ENCODE data around the gene ILDR2.

ILDR2 gene

DNA sequence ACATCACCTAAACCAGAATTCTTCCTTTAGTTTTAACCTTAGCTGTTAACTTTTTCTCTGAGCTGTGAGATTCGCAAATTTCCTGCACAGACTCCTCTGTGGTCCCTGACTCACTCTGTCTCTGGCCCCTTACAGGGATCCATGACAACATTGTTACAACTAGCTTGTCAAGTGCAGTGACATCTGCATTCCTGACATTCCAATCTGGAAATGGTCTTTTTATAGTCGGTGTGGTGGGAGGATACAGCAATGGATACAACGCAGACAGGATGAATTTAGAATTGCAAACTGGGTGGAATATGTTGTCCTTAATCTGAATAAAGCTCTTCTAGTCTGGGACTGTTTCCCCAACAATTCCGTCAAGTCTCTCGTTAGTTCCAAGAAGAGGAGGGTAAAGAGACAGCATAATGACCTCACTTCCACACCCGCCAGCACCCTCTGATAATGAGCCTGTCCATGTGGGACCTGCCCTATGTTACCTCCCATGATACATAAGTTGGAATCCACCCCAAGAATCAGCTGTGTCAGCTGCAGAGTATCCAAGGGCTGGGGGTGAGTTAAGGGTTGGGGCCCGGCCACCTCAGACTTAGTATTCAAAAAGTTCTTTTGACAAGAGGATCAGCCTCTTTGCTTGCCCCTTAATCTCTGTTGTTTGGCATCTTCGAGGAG is 49.4 kb downstream of the ILDR2 start:
- peaks cover 21 to 24% of the 10 kb centered on the region in 2 donors for H3K4me1 Mint-ChIP-seq
- no peaks in the 10 kb centered on the region for H3K9me3 Mint-ChIP-seq
- H3K36me3 Mint-ChIP-seq = no peaks in the 10 kb centered on the region
- ATAC-seq (replicated peaks) (no peak), DNase-seq (no peak)
- no peak overlapping the region for H3K4me3 Mint-ChIP-seq
- no peak overlapping the region for H3K27ac Mint-ChIP-seq
- peaks cover 12 to 23% of the 10 kb centered on the region in 2 donors for H3K27me3 Mint-ChIP-seq

DNA sequence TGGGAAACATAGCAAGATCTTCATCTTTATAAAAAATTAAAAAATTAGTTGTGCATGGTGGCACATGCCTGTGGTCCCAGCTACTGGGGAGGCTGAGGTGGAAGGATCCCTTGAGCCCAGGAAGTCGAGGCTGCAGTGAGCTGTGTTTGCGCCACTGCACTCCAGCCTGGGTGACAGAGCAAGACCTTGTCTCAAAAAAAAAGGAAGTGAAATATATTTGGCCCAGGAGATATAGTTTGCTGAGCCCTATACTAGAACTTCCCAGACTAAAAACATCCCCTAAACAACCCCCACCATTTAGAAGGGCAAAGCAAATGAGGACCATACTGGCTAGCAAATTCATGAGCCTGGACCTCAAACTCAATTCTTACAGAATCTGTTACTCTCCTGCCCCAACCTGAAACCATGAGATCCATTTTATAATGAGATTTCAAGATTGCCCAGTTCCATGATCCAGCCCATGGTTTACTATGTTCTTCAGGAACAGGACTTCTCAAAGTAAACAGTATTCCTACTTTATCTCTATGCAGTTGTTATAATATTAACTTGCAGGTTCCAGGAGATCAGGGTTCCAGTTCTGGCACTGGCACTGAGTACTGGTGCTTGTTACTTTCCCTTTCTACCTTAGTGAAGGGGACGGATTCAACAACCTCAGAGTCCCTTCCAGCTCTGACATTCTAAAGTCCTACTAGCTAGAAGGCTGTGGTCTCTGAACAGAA is 50.4 kb downstream of the ILDR2 start:
- Mint-ChIP-seq H3K36me3 (no peaks in the 10 kb centered on the region), H3K27me3 (peaks cover 18 to 32% of the 10 kb centered on the region in 2 donors), H3K27ac (no peak overlapping the region), H3K4me1 (peaks cover 26 to 30% of the 10 kb centered on the region in 2 donors), H3K9me3 (no peaks in the 10 kb centered on the region), H3K4me3 (no peak overlapping the region)
- peak; percentile 96 to 97 for ATAC-seq (replicated peaks)
- DNase-seq = peak; percentile 26

DNA sequence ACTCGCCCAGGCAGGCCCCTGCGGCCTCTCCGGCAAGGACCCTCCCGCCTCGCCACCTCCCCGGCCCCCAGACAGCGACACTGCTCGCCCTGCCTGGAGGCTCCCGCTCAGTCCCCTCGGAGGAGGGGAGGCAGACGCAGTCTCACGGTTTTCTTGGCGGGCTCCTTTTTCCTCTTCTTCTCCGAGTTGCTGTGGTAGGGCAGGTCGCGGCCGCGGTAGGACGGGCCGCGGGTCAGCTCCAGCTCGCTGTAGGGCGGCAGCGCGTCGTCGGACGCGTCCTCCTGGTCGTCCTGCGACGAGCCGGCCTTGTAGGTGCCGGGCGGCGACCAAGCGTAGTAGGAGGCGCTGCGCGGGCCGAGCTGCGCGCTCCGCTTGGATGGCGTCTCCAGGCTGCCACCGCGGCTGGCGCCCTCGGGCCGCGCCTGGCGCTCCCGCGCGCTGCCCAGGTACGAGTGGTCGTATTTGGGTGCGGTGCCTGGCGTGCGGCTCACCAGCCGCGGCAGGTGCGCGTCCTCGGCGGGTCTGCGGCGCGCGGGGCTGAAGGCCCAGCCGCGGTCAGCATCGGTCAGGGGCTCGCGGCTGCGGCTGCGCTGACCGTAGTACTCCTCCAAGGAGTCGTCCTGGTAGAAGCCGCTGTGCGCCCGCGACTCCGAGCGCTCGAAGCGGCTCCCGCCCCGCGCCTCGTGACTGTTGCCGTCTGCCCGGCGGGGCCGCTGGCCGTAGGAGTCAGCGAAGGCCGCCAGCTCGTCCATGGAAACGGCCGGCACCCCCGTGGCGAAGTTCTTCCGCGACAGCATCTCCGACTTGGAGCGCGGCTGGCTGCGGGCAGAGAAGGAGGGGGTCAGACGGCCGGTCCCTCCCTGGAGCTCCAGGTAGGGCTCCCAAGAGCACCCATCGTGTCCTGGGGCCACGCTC is 54.5 kb downstream of the ILDR2 start:
- H3K36me3 Mint-ChIP-seq = no peaks in the 10 kb centered on the region
- ATAC-seq (replicated peaks) (peak; percentile 44 to 60), DNase-seq (peak; percentile 11)
- H3K4me1 Mint-ChIP-seq = peaks cover 24 to 25% of the 10 kb centered on the region in 2 donors
- H3K9me3 Mint-ChIP-seq = no peaks in the 10 kb centered on the region
- H3K27ac Mint-ChIP-seq = no peak overlapping the region
- H3K4me3 Mint-ChIP-seq = peak overlapping the region; percentile 85 to 86
- peaks cover 28 to 51% of the 10 kb centered on the region in 2 donors for H3K27me3 Mint-ChIP-seq

DNA sequence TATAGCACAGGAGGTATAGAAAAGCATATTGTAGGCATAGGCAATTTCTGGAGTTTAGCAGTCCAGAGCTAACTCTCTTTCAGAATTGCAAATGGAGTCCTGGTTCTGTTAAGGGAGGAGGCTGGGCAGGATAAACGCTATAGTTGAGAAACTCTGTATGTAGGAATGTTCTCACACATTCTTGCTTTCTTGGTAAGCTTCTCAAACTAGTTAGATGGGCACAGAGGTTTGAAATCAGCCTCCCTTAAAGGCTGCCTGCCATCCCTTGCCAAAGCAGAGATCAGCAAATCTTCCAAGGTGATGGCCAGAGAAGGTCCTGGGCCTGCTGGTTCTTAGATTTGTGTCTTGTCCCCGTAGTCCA is 56.4 kb downstream of the ILDR2 start:
- ATAC-seq (replicated peaks) (no peak), DNase-seq (no peak)
- H3K4me3 Mint-ChIP-seq = no peak overlapping the region
- no peak overlapping the region for H3K27ac Mint-ChIP-seq
- H3K27me3 Mint-ChIP-seq = peaks cover 28 to 51% of the 10 kb centered on the region in 2 donors
- no peaks in the 10 kb centered on the region for H3K36me3 Mint-ChIP-seq
- peaks cover 14 to 15% of the 10 kb centered on the region in 2 donors for H3K4me1 Mint-ChIP-seq
- no peaks in the 10 kb centered on the region for H3K9me3 Mint-ChIP-seq

DNA sequence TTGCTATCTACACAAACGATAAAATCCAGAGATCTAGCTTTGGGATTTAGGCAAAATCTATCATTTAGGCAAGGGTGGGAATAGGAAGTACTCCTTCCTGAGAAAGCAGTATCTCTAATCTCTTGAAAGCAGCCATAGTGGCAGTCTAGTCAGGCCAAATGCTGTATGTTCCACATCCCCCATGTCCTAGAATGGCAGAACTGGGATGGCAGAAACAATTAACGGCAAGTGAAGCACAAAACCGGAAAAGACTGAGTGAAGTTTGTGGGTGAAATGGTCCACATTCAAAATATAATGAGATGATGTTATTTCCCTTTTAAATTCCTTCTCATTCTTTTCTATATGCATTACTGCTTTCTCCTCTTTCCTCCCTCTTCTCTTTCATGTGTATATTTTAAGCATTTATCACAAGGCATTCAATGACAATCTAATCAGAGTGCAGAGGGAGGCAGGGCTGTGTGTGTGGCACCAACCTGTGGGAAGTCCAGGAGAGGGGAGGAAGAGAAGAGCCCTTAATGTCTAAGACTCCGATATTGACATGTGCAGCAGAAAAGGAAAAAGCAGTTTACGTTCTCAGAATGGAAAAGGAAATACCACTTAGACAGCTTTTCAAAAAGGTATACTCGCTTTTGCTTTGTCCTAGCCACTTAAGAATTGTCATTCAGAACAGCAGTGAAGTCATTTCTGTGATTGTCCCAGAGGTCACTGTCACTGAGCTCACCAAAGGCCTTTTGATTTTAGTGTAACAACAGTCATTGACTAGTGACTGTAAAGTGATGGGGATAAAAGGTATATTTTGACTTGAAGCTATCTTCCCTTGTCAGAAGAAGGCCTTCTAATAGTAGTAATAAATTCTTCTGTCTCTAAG is 57.0 kb downstream of the ILDR2 start:
- H3K4me3 Mint-ChIP-seq = no peak overlapping the region
- H3K27ac Mint-ChIP-seq = no peak overlapping the region
- H3K9me3 Mint-ChIP-seq = no peaks in the 10 kb centered on the region
- peaks cover 12 to 14% of the 10 kb centered on the region in 2 donors for H3K4me1 Mint-ChIP-seq
- peaks cover 28 to 51% of the 10 kb centered on the region in 2 donors for H3K27me3 Mint-ChIP-seq
- DNase-seq (no peak), ATAC-seq (replicated peaks) (no peak)
- no peaks in the 10 kb centered on the region for H3K36me3 Mint-ChIP-seq

DNA sequence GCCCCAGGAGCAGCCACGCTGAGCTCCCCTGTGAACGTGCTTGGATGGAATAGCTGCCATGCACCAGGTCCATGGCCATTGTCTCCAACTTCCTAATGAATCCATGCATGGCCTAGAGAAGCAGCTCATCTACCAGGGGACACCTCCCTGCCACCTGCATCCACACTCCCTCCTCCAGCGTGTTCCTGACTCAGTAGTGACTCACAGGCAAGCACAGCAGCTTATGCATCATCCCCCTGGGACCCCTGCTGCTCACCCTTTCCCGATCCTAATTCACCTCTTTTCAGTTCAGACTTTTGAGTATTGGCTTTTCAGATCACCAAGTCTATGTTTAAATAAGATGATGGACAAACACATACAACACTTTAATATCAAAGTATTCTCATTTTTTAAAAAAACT is 59.4 kb downstream of the ILDR2 start:
- ATAC-seq (replicated peaks) = no peak
- Mint-ChIP-seq H3K9me3 (no peaks in the 10 kb centered on the region), H3K4me1 (peaks cover 2 to 10% of the 10 kb centered on the region in 2 donors), H3K4me3 (no peak overlapping the region), H3K27ac (no peak overlapping the region), H3K36me3 (peaks cover 0 to 5% of the 10 kb centered on the region in 2 donors), H3K27me3 (peaks cover 15 to 39% of the 10 kb centered on the region in 2 donors)
- DNase-seq = no peak

DNA sequence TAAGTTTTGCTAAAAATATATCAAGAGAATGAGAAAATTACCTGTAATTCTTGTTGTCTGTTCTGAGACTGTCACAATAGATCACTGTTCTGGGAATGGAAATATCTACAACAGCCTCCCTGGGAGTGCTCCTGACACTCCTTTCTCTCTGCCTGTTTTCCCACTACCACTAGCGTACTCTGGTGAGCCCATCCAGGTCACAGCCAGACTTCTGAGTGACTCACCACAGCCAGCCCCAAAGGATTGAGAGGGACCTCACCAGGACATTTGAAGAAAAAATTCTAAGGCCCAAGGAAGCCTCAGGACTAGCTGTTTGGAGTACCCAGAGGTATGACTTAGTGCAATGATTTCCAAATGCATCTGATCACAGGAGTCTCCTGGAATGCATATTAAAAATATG is 60.3 kb downstream of the ILDR2 start:
- H3K27ac Mint-ChIP-seq = no peak overlapping the region
- no peak for ATAC-seq (replicated peaks)
- no peaks in the 10 kb centered on the region for H3K9me3 Mint-ChIP-seq
- peaks cover 0 to 5% of the 10 kb centered on the region in 2 donors for H3K36me3 Mint-ChIP-seq
- peaks cover 10 to 31% of the 10 kb centered on the region in 2 donors for H3K27me3 Mint-ChIP-seq
- no peak for DNase-seq
- peaks cover 0 to 7% of the 10 kb centered on the region in 2 donors for H3K4me1 Mint-ChIP-seq
- H3K4me3 Mint-ChIP-seq = no peak overlapping the region

DNA sequence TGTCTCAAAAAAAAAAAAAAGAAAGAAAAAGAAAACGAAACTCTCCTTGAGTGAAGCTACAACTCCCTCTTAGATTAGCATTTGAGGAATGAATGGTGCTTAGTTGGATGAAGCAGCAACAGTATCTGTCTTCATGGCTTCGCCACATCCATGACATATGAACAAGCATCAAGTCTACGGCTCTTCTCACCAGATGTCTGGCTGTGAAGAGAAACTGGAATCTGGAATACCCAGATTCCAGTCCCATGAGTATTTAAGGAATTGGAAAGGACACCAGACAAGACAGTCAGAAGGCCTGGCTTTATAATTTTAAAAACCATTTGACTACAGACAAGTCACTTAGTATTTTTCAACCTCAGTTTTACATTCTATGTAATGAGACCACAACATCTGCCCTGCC is 61.2 kb downstream of the ILDR2 start:
- peaks cover 0 to 6% of the 10 kb centered on the region in 2 donors for H3K4me1 Mint-ChIP-seq
- DNase-seq (no peak), ATAC-seq (replicated peaks) (no peak)
- H3K27me3 Mint-ChIP-seq = peaks cover 10 to 25% of the 10 kb centered on the region in 2 donors
- no peak overlapping the region for H3K4me3 Mint-ChIP-seq
- H3K9me3 Mint-ChIP-seq = no peaks in the 10 kb centered on the region
- no peak overlapping the region for H3K27ac Mint-ChIP-seq
- H3K36me3 Mint-ChIP-seq = peaks cover 0 to 5% of the 10 kb centered on the region in 2 donors

DNA sequence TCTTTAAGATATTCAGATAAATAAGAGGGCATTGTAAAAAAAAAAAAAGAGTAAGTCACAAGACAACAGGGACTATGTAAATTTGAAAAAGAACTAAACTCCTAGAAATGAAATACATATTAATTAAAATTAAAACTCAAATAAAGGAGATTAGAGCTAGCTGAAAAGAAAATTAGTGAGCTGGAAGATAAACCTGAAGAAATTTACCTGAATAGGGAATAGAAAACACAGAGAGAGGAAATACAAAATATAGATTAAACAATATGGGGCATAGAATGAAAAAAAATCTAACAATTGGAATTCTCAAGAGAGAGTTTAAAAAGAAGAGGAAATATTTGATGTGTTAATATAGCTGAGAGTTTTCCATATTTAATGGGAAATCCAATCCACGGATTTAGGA is 63.7 kb downstream of the ILDR2 start:
- peaks cover 0 to 8% of the 10 kb centered on the region in 2 donors for H3K27me3 Mint-ChIP-seq
- H3K27ac Mint-ChIP-seq = no peak overlapping the region
- no peak for ATAC-seq (replicated peaks)
- no peaks in the 10 kb centered on the region for H3K9me3 Mint-ChIP-seq
- DNase-seq = no peak
- H3K4me3 Mint-ChIP-seq = no peak overlapping the region
- peaks cover 5 to 12% of the 10 kb centered on the region in 2 donors for H3K4me1 Mint-ChIP-seq
- peaks cover 0 to 5% of the 10 kb centered on the region in 2 donors for H3K36me3 Mint-ChIP-seq

DNA sequence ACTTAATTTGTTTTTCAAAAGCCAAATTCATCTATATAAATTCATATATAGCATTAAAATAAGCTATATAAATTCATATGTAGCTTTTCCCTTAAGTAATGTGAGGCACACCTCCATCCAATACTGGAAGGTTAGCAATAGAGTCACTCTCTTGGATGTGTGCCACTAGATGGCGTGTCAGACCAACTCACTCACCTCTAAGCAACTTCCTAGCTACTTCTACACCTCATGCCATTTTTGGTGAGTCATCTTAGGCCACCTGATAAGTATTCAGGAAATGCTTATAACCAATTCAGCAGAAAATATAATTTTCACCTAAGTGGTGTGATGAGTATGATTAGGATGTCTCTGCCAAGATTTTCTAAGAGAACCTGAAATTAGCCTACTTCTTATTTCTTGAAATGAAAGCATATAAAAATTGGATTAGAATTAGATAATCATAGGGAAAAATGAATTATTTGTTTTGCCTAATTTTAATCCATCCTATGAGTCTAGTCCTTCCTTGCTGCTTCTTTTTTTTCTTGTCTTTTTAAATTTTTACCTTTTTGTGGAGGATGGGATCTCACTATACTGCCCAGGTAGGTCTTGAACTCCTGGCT is 64.8 kb downstream of the ILDR2 start:
- peak; percentile 63 for DNase-seq
- peaks cover 0 to 5% of the 10 kb centered on the region in 2 donors for H3K36me3 Mint-ChIP-seq
- H3K4me1 Mint-ChIP-seq = peaks cover 5 to 12% of the 10 kb centered on the region in 2 donors
- ATAC-seq (replicated peaks) = peak; percentile 99
- H3K27me3 Mint-ChIP-seq = peaks cover 0 to 15% of the 10 kb centered on the region in 2 donors
- no peaks in the 10 kb centered on the region for H3K9me3 Mint-ChIP-seq
- H3K4me3 Mint-ChIP-seq = no peak overlapping the region
- no peak overlapping the region for H3K27ac Mint-ChIP-seq

DNA sequence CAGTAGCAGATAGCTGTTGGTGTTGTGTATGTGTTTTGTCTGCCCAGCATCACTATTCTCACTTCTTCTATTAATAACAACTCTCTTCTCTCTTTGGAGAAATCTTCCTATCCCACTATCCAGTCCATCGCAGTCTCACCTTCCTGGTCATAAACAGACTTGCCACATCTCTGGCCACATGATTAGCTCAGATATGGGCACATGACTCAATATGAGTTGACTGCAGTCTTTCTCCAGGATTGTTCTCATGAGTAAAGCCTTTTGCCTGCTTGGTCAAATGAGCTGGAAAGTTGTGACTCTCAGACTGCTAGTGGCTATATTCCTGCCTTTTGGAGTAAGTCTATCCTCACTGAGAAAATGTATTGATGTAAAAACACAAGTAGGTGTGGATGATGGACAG is 66.4 kb downstream of the ILDR2 start:
- Mint-ChIP-seq H3K27ac (no peak overlapping the region), H3K9me3 (no peaks in the 10 kb centered on the region), H3K27me3 (peaks cover 0 to 15% of the 10 kb centered on the region in 2 donors), H3K4me1 (peaks cover 5 to 12% of the 10 kb centered on the region in 2 donors), H3K4me3 (no peak overlapping the region), H3K36me3 (peaks cover 0 to 5% of the 10 kb centered on the region in 2 donors)
- DNase-seq = no peak
- ATAC-seq (replicated peaks) = no peak

DNA sequence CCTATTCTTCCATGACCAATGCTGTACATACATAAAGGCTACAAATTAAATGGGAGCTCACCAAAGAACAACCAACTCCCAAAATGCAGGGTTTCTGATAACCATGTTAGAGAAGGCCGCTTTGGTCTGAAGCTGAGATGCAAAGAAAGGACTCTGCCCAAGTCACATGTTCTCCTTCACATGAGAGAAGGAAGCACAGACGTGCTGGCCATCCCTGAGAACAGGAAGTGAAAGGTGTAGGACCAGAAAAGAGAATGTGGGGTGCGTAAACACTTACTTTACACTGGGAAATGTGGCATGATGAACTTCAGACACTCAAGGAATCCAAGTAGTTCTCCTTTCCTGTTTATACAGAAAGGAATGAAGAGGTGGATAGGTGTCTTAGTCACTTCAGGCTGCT is 67.6 kb downstream of the ILDR2 start:
- Mint-ChIP-seq H3K4me3 (no peak overlapping the region), H3K9me3 (no peaks in the 10 kb centered on the region), H3K27ac (no peak overlapping the region), H3K27me3 (peaks cover 0 to 13% of the 10 kb centered on the region in 2 donors), H3K4me1 (peaks cover 13 to 16% of the 10 kb centered on the region in 2 donors), H3K36me3 (peaks cover 0 to 5% of the 10 kb centered on the region in 2 donors)
- ATAC-seq (replicated peaks) = peak; percentile 64 to 78
- DNase-seq = no peak

DNA sequence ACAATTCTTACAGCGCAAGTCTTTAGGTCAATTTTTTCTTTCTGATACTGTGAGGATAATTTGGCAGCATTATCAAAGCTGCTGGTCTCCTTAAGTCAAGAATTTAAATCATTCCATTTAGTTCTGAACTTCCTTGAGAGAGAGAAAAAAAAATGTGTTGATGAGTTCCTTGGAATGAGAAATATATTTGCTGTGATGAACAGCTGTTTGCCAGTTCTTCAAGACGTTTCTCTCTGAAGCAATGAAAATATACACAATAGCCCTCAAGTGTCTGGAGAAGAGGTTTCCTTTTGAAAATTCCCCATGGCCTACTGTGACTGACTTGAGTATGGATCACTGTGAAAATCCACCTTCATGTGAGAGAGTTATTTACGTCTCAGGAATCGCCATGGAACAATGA is 68.3 kb downstream of the ILDR2 start:
- Mint-ChIP-seq H3K36me3 (peaks cover 0 to 5% of the 10 kb centered on the region in 2 donors), H3K4me3 (no peak overlapping the region), H3K9me3 (no peaks in the 10 kb centered on the region), H3K4me1 (peaks cover 17 to 18% of the 10 kb centered on the region in 2 donors), H3K27ac (no peak overlapping the region), H3K27me3 (peaks cover 0 to 10% of the 10 kb centered on the region in 2 donors)
- DNase-seq = no peak
- no peak for ATAC-seq (replicated peaks)
